ENCODE results near the gene ITM2C.

ITM2C gene

DNA sequence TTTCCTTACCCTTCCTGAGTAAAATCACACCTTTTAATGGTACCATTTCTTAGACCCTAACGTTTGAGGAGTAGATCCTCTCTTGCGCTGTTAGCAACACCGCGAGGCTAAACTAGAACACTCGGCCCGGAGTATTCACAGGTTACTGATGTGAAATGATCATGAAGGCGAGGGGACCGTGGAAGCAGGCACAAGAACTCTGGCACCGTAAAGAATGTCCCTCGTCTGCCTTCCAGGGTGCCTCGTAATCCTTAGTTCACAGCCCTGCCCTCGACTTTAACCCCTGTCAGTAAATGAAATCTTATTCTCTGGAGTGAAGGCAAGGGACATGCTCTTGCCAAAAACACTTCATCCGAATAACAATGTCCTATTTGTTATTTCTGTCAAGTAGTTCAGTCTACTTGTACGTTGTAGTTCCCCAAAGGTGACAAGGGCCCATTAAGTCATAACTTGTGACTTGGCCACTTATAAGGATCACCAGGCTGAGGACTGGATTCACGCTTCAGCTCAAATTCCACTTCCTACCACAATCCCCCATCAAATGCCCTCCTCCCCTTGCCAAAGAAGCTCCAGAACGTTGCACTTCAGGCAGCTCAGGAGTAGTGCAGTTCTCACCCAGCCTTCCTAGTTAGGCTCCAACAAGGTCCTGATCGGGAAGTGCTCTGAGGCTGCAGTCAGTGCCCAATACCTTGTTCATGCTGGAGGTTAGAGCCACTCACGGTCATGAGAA, 43.3 kb upstream of the ITM2C start:
- TF ChIP-seq FOXP2 (optimal IDR thresholded peaks at IDR 0.05; ENCODE audit: borderline replicate concordance, extremely low read depth, extremely low read length, insufficient read depth) (no peak), TAF1 (IDR thresholded peaks at IDR 0.05; ENCODE audit: borderline replicate concordance, insufficient read depth, low read length) (no peak), SIN3A (IDR thresholded peaks at IDR 0.05; ENCODE audit: borderline replicate concordance, insufficient read depth, low read length) (no peak), POLR2AphosphoS5 (IDR thresholded peaks at IDR 0.05; ENCODE audit: low read depth, low read length) (no peak)
- TF ChIP-seq, protein P1, sequence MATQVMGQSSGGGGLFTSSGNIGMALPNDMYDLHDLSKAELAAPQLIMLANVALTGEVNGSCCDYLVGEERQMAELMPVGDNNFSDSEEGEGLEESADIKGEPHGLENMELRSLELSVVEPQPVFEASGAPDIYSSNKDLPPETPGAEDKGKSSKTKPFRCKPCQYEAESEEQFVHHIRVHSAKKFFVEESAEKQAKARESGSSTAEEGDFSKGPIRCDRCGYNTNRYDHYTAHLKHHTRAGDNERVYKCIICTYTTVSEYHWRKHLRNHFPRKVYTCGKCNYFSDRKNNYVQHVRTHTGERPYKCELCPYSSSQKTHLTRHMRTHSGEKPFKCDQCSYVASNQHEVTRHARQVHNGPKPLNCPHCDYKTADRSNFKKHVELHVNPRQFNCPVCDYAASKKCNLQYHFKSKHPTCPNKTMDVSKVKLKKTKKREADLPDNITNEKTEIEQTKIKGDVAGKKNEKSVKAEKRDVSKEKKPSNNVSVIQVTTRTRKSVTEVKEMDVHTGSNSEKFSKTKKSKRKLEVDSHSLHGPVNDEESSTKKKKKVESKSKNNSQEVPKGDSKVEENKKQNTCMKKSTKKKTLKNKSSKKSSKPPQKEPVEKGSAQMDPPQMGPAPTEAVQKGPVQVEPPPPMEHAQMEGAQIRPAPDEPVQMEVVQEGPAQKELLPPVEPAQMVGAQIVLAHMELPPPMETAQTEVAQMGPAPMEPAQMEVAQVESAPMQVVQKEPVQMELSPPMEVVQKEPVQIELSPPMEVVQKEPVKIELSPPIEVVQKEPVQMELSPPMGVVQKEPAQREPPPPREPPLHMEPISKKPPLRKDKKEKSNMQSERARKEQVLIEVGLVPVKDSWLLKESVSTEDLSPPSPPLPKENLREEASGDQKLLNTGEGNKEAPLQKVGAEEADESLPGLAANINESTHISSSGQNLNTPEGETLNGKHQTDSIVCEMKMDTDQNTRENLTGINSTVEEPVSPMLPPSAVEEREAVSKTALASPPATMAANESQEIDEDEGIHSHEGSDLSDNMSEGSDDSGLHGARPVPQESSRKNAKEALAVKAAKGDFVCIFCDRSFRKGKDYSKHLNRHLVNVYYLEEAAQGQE (IDR thresholded peaks at IDR 0.05; ENCODE audit: insufficient read depth in 1 of 2, low read depth in 2 of 2, low read length in 2 of 2), result no peak

DNA sequence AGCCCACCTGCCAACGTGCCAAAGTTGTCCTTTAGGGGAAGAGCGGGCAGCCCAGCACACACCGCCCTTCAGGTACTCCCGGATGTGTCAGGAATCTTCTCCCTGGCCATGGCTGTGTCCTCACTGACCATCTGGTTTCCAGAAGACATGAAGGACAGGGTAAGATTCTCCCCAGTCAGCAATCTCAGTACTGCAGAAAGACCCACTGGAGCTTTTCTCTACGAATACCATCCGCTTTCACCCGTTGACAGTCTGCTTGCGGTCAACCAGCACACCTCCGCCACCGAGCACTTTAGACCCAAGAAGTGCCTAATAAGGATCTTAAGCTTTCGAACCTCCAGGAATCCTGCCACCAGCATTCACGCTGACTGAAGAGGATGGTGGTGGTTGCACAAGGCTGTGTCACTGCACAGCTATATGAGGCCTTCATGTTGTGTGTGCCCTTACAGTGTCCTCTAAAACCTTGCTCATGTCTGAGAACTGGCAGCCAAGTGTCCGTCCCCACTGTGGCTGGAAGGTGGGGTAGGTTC, 42.7 kb upstream of the ITM2C start:
- no peak for TF ChIP-seq SIN3A (IDR thresholded peaks at IDR 0.05; ENCODE audit: borderline replicate concordance, insufficient read depth, low read length)
- TF ChIP-seq TAF1 (IDR thresholded peaks at IDR 0.05; ENCODE audit: borderline replicate concordance, insufficient read depth, low read length), result no peak
- no peak for TF ChIP-seq FOXP2 (optimal IDR thresholded peaks at IDR 0.05; ENCODE audit: borderline replicate concordance, extremely low read depth, extremely low read length, insufficient read depth)
- TF ChIP-seq, protein P1 (IDR thresholded peaks at IDR 0.05; ENCODE audit: insufficient read depth in 1 of 2, low read depth in 2 of 2, low read length in 2 of 2), result no peak
- TF ChIP-seq POLR2AphosphoS5 (IDR thresholded peaks at IDR 0.05; ENCODE audit: low read depth, low read length), result no peak

DNA sequence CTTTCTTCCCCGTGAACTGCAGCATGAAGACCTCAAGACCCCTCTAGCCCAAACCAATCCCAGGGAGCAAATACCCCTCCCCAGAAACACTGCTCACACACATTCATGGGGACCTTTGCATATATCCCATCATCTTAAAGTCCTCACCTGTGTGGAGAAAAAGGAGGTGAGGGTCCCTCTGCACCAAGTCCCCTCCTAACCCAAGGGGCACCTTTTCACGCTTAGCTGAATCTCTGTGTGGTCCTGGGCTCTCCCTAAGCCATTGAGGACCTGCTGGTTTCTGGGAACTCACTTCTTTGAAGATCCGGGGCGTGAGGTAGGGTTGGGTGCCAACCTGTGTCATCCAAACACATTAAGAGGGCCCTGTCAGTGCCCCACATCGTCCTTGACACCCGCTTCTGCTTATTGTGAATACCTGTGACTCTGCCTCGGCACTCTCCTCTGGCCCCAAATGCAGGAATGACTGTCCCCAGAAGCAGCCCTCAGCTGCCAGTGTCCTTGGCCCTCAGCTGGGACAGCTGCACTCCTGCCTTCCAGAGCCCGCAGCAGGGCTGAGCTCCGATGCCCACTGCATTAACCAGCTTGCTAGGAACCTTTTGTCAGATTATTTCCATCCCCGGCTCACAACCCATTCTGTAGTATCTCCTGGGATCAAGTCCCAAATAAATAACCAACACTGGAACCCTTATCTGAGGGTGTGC, 41.3 kb upstream of the ITM2C start:
- TF ChIP-seq POLR2AphosphoS5 (IDR thresholded peaks at IDR 0.05; ENCODE audit: low read depth, low read length), result no peak
- TF ChIP-seq SIN3A (IDR thresholded peaks at IDR 0.05; ENCODE audit: borderline replicate concordance, insufficient read depth, low read length), result no peak
- TF ChIP-seq, protein P1 (IDR thresholded peaks at IDR 0.05; ENCODE audit: insufficient read depth in 1 of 2, low read depth in 2 of 2, low read length in 2 of 2), result no peak
- TF ChIP-seq TAF1 (IDR thresholded peaks at IDR 0.05; ENCODE audit: borderline replicate concordance, insufficient read depth, low read length), result no peak
- no peak for TF ChIP-seq FOXP2 (optimal IDR thresholded peaks at IDR 0.05; ENCODE audit: borderline replicate concordance, extremely low read depth, extremely low read length, insufficient read depth)

DNA sequence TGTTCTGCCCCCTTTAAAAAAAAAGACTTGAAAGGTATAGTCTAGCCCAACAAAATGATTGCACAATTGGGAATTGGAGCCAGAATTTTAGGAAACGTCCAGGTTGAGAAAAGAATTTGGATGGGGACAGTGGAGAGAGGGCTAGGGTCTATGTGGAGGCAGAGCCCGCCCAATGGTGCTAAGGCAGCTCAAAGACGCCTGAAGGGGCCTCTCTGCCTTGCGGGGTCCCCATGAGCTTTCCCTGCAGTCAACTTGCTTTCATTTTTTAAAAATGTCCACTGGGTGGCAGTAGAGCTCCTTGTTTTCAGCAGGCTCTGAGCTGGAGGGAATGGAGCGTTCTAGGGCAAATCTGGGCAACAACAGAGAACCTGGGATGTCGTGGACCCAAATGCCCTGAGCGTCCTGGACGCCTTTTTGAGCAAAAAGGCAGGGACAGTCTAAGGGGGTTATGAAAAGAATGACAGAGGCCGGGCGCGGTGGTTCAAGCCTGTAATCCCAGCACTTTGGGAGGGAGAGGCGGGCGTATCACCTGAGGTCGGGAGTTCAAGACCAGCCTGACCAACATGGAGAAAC, 40.2 kb upstream of the ITM2C start:
- no peak for TF ChIP-seq SIN3A (IDR thresholded peaks at IDR 0.05; ENCODE audit: borderline replicate concordance, insufficient read depth, low read length)
- TF ChIP-seq POLR2AphosphoS5 (IDR thresholded peaks at IDR 0.05; ENCODE audit: low read depth, low read length), result no peak
- TF ChIP-seq, protein P1 (IDR thresholded peaks at IDR 0.05; ENCODE audit: insufficient read depth in 1 of 2, low read depth in 2 of 2, low read length in 2 of 2), result no peak
- no peak for TF ChIP-seq FOXP2 (optimal IDR thresholded peaks at IDR 0.05; ENCODE audit: borderline replicate concordance, extremely low read depth, extremely low read length, insufficient read depth)
- no peak for TF ChIP-seq TAF1 (IDR thresholded peaks at IDR 0.05; ENCODE audit: borderline replicate concordance, insufficient read depth, low read length)

All from PFSK-1 (cell line).